A204.1 (cell line): Measurements from ENCODE around the gene ATP2B2.

Experiments
- FAIRE-seq: peaks from 2 replicates; lab custom pipeline; 2012; peaks lifted over from hg19 to GRCh38; lab: Jason Lieb, UNC

ATP2B2 gene

DNA sequence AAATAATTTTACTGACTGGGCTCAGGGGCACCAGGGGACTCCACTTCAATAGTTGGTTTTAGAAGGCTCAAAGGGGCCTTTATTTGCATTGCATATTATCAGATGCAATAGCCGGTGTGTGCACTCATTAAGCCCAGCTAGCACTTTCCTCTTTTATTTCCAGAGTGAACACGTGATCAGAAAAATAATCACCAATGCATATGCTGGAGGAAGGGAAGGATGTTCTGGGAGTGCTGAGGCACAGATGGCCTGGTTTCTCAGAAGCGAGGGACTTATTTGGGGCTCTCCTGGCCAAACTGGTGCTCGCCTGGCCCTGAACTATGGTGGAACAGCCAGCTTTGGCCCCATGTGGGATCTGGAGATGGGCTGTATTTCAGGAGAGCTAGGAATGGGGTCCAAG, 124.0 kb downstream of the ATP2B2 start:
- no peak for FAIRE-seq

GRCh38 chr3:10380906-10381305, 124.5 kb downstream of the ATP2B2 start:
- no peak for FAIRE-seq

DNA sequence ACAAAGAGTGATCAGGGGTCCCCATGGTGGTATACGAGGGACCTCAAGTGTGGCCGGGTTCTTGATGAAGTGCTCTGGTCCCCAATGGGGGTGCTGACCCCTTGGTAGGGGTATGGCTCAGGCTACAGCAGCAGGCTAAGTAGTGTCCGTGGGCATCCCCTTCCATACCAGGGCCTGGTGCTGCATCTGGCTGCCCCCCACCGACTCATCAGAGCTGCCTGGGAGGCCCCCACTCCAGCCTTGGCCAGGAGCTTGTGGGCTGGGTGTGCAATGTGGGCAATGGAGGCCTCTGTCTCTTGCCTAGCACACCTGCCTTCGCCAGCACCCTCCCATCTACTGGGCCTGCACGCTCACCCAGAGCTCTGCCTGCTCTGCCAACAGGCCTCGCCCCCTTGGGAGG, 125.4 kb downstream of the ATP2B2 start:
- FAIRE-seq = no peak

- FAIRE-seq = no peak
Measured at GRCh38 chr3:10379161-10379560, 126.2 kb downstream of the ATP2B2 start.

GRCh38 chr3:10378742-10379141, 126.6 kb downstream of the ATP2B2 start:
- FAIRE-seq = no peak

DNA sequence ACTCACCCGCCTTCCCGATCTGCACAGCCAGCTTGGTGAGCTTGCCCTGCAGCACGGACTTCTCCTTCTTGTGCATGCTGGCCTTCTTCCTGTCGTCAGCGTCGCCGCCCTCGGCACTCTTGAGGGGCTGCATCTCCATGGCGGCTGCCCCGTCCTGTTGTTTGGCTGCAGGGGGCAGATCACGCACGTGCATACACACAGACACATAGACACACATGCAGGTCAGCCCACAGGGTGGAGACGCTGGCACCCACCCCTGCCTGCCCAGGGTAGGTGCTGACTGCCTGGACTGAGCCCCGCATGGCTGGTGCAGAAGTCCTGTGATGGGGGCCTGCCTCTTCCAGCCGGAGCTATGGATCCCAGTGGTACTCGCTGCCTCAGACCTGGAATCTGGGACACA, 127.1 kb downstream of the ATP2B2 start:
- FAIRE-seq = no peak

- no peak for FAIRE-seq
Measured at GRCh38 chr3:10377148-10377725, 128.1 kb downstream of the ATP2B2 start.

DNA sequence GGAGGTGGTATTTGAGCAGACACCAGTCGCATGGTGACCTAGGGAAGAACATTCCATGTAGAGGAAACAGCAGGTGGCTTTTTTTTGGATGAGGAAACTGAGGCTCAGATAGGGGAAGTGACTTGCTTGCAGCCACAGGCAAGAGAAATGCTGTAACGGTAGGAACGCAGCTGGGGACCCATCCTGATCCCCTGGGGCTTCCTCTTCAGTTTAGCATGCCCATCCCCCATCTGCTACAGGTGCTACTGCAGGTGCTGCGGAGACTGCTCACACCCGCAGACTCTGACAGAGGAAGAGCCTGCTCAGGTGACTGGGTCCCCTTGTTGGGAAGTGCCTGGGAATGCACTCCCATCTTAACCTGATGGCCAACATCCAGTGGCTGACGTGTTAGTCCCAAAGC, 129.0 kb downstream of the ATP2B2 start:
- no peak for FAIRE-seq

GRCh38 chr3:10375296-10376053, 129.9 kb downstream of the ATP2B2 start:
- FAIRE-seq = no peak

GRCh38 chr3:10374311-10374710, 131.1 kb downstream of the ATP2B2 start:
- no peak for FAIRE-seq

- no peak for FAIRE-seq
Measured at GRCh38 chr3:10373686-10374261, 131.6 kb downstream of the ATP2B2 start.

DNA sequence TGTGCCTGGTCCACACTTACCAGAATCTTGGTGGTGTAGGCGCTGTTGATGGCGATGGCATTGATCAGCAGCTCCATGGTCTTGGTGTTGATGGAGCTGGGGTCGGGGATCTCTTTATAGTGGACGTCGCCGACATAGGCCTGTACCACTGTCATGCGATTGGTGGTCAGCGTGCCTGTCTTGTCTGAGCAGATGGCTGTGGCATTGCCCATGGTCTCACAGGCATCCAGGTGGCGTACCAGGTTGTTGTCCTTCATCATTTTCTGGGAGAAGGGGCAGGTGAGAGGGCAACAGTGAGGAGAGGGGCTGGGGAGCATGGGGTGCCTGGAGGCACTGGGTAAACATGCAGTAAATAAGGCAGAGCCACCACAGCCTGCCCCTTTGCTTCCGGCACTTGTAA, 133.6 kb downstream of the ATP2B2 start:
- no peak for FAIRE-seq

GRCh38 chr3:10371167-10371566, 134.2 kb downstream of the ATP2B2 start:
- no peak for FAIRE-seq

- no peak for FAIRE-seq
Measured at GRCh38 chr3:10370429-10370828, 135.0 kb downstream of the ATP2B2 start.

- FAIRE-seq = no peak
Measured at GRCh38 chr3:10368512-10368911, 136.9 kb downstream of the ATP2B2 start.

GRCh38 chr3:10367506-10367905, 137.9 kb downstream of the ATP2B2 start:
- FAIRE-seq = no peak

GRCh38 chr3:10366651-10367101, 138.7 kb downstream of the ATP2B2 start:
- no peak for FAIRE-seq

GRCh38 chr3:10365791-10366190, 139.6 kb downstream of the ATP2B2 start:
- FAIRE-seq = no peak

DNA sequence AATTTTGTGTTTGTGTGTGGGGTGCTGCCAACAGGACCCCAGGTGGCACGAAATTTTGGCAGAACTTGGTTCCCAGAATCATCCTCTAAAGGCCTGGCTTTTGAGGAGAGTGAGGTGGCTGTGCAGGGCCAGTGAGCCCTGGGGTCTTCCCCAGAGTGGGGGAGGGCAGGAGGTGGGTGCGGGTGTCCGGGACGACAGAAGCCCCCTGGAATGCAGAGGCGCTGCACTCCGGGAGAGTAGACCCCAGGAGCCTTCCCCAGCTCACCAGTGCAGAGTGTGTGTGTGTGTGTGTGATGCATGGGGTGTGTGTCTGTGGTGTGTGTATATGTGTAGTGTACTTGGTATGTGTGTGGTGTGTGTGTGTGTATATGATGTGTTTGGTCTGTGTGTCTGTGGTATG, 140.1 kb downstream of the ATP2B2 start:
- no peak for FAIRE-seq

DNA sequence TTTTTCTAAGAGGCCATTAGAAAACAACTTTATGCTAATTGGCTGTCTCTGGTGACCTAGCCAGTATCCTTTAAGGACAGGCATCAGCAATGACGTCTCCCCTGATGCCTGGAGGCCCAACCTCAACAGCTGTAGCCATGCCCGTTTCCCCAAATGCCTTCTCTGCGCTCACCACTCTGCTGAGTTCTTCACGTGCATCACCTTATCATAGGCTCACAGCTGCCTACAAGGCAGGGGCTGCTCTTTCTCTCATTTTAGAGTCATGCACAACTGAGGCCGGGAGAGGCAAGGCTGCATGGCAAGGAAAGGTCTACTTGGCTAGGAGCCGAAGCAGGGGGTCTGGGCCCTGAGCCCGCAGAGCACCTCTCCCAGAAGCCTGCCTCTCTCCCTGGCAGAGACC, 140.6 kb downstream of the ATP2B2 start:
- FAIRE-seq = no peak

- FAIRE-seq = no peak
Measured at GRCh38 chr3:10363935-10364334, 141.5 kb downstream of the ATP2B2 start.

- no peak for FAIRE-seq
Measured at GRCh38 chr3:10361375-10361774, 144.0 kb downstream of the ATP2B2 start.

DNA sequence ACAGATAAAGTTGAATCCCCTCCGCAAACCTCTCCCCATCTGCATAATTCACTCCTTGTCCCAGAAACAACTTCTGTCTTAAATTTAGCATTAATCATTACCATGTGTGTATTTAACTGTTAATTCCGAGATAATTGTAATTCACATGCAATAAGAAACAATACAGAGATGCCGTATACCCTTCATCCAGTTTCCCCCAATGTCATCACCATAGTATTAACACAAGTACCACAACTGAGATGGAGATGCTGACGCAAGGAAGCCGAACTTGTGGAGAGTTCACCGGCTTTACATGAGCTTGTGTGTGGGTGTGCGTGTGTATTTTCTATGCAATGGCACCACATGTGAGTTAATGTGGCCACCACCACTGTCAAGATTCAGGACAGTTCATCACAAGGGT, 144.9 kb downstream of the ATP2B2 start:
- FAIRE-seq = no peak

DNA sequence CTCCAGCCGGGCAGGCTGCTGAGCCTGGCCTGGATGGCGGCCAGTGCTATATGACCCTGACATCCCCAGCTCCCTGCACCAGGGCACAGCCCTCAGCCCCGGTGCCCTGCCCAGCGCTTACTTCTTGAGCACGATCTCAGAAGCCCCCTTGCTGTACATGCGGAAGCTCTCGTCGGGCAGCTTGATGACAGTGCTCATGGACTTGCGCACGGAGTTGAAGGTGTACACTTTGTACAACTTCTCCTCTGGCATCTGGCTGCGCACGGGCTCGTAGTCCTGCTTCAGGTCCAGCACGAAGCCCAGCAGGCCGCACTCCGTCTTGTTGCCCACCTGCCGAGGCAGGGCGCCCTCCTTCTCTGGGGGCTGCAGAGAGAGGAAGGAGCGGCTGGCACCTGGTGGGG, 145.6 kb downstream of the ATP2B2 start:
- FAIRE-seq = no peak
